HT1080 (cell line): ENCODE measurements around the gene ELANE. TPM values are rescaled to one million over a fixed set of nuclear protein-coding genes. Genes with fewer than 3 reads are reported as not detected.
"Not testable (repeated sequence)": the region's sequence is repeated elsewhere in the genome, so short reads cannot be mapped to it uniquely, and the experiment has no call there.

Experiments used
- DNase-seq: peaks from one replicate; pipeline ENCODE4 v3.0.0-alpha.2; 2015; ENCODE audit warnings: low read depth
- total RNA-seq: library from RNA; depleted of rRNA; stranded (reverse); fragments of >200 nt; shearing (Covaris generic); gene quantifications from 2 replicates; pipeline ENCODE4 v1.2.3, GENCODE V29; 2014

ELANE gene
- total RNA-seq, 1 experiment from 2014 or later, result not detected

DNA sequence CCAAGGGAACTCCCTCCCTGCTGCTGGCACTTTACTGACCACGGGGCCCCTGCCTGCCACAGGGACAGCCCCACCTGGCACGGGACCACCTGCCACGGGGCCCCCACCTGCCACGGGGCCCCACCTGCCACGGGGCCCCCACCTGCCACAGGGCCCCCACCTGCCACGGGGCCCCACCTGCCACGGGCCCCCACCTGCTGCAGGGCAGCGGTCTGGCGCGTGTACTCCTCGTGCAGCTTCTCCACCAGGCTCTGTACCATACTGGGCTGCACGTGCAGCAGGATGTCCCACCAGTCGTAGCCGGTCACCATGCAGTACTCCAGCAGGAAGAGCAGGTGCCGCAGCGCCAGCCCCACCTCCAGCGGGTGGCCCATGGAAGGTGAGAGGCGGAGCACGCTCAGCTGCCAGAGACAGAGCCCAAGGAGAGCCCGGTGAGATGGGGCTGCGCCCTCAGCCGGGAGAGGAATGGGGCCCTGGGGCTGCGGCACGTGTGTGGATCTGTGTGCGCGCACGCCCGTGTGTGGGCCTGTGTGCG, 24.7 kb downstream of the ELANE start:
- no peak for DNase-seq

DNA sequence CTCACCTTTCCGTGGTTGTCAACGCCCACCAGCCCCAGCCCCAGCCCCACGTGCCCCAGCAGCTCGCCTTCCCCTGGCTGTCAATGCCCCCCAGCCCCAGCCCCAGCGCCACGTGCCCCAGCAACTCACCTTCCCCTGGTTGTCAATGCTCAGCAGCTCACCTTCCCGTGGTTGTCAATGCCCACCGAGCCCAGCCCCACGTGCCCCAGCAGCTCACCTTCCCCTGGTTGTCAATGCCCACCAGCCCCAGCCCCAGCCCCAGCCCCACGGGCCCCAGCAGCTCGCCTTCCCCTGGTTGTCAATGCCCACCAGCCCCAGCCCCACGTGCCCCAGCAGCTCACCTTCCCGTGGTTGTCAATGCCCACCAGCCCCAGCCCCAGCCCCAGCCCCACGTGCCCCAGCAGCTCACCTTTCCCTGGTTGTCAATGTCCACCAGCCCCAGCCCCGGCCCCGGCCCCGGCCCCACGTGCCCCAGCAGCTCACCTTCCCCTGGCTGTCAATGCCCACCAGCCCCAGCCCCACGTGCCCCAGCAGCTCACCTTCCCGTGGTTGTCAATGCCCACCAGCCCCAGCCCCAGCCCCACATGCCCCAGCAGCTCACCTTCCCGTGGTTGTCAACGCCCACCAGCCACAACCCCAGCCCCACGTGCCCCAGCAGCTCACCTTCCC, 26.0 kb downstream of the ELANE start:
- not testable (repeated sequence) for DNase-seq

- DNase-seq, result not testable (repeated sequence)
These were observed 26.9 kb downstream of the ELANE start for GRCh38 chr19:878751-879561.

DNA sequence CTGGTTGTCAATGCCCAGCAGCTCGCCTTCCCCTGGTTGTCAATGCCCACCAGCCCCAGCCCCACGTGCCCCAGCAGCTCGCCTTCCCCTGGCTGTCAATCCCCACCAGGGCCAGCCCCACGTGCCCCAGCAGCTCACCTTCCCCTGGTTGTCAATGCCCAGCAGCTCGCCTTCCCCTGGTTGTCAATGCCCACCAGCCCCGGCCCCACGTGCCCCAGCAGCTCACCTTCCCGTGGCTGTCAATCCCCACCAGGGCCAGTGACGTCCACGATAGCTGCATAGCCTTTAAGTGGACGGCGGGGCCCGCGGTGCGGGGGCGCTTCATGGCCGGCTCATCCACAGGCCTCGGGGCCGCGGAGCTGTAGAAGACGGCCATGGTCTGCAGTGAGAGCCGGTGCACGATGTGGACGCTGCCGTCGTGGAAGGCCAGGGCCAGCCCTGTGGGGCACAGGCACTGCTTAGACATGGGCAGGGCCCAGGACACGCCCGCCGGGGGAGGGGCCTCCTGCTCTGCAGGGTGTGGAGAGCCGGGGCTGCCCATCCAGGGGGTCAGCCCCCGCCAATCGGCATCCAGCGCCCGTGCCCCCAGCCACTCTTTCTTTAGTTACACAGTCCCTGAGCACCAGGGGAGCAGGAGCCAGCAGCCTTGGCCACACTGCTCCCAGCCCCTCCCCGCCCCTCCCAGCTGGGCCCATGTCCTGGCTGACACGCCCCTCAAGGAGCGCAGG, 27.8 kb downstream of the ELANE start:
- DNase-seq, result no peak

DNA sequence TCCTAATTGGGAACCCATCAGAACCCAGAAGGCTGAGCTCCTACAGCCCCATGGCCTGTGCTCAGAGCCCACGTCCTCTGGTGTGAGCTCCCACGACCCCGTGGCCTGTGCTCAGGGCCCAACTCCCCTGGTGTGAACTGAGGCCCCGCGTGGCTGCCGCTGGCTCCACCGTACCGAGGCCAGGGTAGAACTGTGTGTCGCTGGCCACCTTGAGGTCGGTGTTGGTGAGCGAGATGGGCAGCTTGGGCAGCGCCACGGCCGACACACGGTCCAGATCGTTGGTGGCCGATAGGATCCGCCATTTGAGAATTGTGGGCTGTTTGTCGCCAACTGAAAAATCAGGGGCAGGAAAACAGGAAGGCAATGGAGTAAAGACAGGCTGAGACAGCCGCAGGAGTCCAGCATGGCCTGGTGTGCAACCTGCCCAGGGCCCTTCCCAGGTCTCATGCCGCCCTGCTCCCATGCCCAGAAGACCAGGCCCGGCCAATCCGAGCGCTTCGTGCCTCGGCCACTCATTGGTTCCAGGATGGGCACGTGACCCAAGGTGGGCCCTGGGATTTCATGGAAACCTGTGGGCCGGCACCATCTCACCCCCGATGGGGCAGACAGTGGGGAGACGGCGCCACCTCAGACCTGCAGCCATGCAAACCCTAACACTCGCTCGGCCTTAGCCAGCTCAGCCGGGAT, 29.4 kb downstream of the ELANE start:
- DNase-seq, result no peak

GRCh38 chr19:882871-883497, 30.9 kb downstream of the ELANE start:
- DNase-seq, result no peak

GRCh38 chr19:883661-884211, 31.6 kb downstream of the ELANE start:
- DNase-seq, result no peak

- DNase-seq, result no peak
These were observed 32.5 kb downstream of the ELANE start for GRCh38 chr19:884420-885211.

- DNase-seq, result no peak
These were observed 33.6 kb downstream of the ELANE start for GRCh38 chr19:885536-886224.

DNA sequence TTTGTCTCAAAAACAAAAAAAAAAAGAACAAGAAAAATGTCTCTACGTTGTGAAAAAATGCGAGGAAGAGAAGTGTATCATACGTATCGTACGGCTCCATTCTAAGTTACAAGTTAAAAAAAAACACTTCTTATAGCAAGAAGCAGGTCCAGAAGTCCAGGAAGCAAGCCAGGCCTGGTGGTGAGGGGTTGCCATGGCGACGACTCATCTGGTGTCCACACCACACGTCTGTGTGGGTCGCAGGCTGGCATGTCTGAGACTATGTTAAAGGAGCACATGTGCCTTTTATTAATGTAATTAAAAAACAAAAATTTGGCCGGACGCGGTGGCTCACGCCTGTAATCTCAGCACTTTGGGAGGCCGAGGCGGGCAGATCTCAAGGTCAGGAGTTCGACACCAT, 35.0 kb downstream of the ELANE start:
- peak; percentile 54 for DNase-seq

DNA sequence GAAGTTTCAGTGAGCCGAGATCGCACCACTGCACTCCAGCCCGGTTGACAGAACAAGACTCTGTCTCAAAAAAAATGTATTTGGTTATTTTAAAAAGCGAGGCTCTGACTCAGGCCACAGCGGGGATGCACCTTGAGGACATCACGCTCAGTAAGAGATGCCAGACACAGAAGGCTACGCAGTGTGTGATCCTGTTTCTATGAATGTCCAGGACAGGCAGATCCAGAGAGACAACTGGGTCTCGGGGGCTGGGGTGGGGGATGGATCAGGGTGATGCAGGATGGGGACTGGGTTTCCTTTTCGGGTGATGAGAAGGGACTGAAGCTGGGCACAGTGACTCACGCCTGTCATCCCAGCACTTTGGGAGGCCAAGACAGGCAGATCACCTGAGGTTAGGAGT, 35.5 kb downstream of the ELANE start:
- no peak for DNase-seq

- no peak for DNase-seq
These were observed 36.7 kb downstream of the ELANE start for GRCh38 chr19:888581-889385.

DNA sequence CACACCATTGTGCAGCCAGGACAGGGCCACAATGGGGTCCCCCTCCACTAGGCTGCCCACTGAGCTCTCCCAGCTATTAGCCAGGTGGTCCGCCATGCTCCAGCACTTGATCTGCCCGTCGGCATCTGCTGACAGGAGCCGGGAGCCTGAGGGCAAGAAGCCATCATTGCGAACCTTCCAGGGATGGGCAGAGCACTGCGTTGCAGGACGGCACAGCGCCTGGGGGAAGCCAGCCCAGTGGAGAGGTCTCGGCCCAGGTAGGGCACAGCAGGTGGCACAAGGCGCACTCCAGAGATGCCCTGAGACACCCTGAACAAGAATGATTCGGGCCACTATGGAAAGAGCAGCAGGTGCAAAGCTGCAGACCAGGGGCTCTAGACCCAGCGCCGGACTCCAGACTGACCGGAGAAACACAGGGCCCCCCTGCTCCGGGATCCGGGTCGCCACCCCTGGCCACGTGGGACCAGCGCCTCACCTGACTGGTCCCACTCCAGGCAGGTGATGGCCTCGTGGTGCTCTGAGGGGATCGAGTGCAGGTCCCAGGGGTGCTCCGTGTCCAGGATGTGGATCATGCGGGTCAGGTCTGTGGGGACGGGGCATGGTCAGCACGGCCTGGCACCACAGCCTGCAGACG, 37.7 kb downstream of the ELANE start:
- DNase-seq, result no peak

DNA sequence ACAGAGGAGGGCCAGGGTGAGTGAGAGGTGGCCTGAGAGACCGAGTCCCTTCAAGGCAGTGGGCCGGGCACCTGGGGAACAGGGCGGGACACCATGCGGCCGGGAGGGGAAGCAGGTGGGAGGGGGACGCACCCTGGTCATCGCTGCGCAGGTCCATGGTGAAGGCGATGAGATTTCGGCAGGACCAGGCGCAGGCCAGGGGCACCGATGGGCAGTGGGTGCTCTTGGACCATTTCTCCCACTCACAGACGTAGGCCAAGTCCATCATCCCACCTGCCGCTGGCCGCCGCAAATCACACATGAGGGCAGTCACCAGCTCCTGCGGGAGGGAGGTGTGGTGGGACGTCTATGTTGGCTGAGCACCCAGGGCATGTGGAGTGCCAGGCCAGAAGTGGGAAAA, 38.7 kb downstream of the ELANE start:
- DNase-seq, result no peak

DNA sequence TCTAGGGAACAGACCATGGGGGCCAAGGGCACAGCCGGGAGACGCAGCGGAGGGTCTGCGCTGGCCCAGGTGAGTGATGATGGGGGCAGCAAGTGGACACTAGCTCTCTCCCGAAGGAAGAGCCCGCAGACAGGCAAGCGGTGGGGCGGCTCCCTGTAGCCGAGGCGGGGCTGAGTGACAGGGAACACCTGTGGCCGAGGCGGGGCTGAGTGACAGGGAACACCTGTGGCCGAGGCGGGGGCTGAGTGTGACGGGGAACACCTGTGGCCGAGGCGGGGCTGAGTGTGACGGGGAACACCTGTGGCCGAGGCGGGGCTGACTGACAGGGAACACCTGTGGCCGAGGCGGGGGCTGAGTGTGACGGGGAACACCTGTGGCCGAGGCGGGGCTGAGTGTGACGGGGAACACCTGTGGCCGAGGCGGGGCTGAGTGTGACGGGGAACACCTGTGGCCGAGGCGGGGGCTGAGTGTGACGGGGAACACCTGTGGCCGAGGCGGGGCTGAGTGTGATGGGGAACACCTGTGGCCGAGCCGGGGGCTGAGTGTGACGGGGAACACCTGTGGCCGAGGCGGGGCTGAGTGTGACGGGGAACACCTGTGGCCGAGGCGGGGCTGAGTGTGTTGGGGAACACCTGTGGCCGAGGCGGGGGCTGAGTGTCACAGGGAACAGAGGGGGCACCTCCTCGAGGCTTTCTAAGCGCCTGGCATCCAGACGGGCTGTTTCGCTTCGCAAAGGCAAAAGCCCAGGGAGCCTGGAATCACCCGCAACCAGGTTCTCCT, 39.5 kb downstream of the ELANE start:
- not testable (repeated sequence) for DNase-seq

GRCh38 chr19:892243-892893, 40.3 kb downstream of the ELANE start:
- no peak for DNase-seq
